ENCODE data around the gene KDF1.

GRCh38 chr1:26922431-26922729 lies 37.9 kb downstream of the KDF1 start:
- TF ChIP-seq CTCF (conservative IDR thresholded peaks at IDR 0.05) (no peak), ZFX (IDR thresholded peaks at IDR 0.05) (no peak)
